ENCODE data around the gene TFEC. TPM values are rescaled to one million over a fixed set of nuclear protein-coding genes. Genes with fewer than 3 reads are reported as not detected.
"Not testable (repeated sequence)": the region's sequence is repeated elsewhere in the genome, so short reads cannot be mapped to it uniquely, and the experiment has no call there.

Gene TFEC
- total and polyA plus RNA-seq, 10 of the 15 experiments (the other 5 are each of a cell fraction or from before 2014, with no cell fraction given), result 0.18 to 5.8 (median 2.4) TPM

- in situ Hi-C loops (cut with MboI), result no loop called here
- no peak overlapping the region for H2AFZ ChIP-seq (ENCODE audit: control insufficient read depth, low read depth, low read length)
- CTCF ChIA-PET, result no interaction called here
Measured at GRCh38 chr7:116052006-116052405, 21.4 kb upstream of the TFEC start.

GRCh38 chr7:116047261-116047660 lies 16.7 kb upstream of the TFEC start:
- H3K4me3 ChIP-seq; H4K20me1 ChIP-seq (ENCODE audit: control insufficient read depth, insufficient read depth); in situ Hi-C loops (cut with MboI); H2AFZ ChIP-seq (ENCODE audit: control insufficient read depth, low read depth, low read length); H3K9me3 ChIP-seq (replicated peaks; ENCODE audit: control insufficient read depth, insufficient read depth, low read length); RAD21 ChIA-PET (ENCODE audit: unreplicated experiment); BruUV-seq (replicated peaks); H3K36me3 ChIP-seq (ENCODE audit: control insufficient read depth in 2 of 2, insufficient read depth in 2 of 2, low read length in 1 of 2); SMC1A ChIA-PET (ENCODE audit: uncharacterized antibody, unreplicated experiment); H3K4me2 ChIP-seq (ENCODE audit: control insufficient read depth, insufficient read depth); FAIRE-seq; H3K4me1 ChIP-seq (ENCODE audit: control insufficient read depth, insufficient read depth, low read length); H3K79me2 ChIP-seq (ENCODE audit: control insufficient read depth, insufficient read depth, low read length); H3K27ac ChIP-seq (ENCODE audit: control insufficient read depth, insufficient read depth); H3K27me3 ChIP-seq (replicated peaks in 1 of 2; ENCODE audit: control insufficient read depth in 2 of 2, insufficient read depth in 2 of 2, low read length in 1 of 2); intact Hi-C loops (cut with micrococcal nuclease; ENCODE audit: unreplicated experiment); H3K9ac ChIP-seq (ENCODE audit: control insufficient read depth, insufficient read depth, low read length); DNase-seq (ENCODE audit: low read depth, low spot score); ATAC-seq; CTCF ChIA-PET: not testable (repeated sequence)
- POLR2A ChIA-PET, result interaction anchor here (0.5 kb wide), 1 partner anchor 1590 kb away, joined by 3 read pairs; no protein-coding TSS in a partner anchor
- 13% methylated on average over 6 of the region's 6 CpGs for WGBS (ENCODE audit: insufficient coverage, insufficient replicate concordance, low lambda C conversion rate, missing lambda C conversion rate)

More at GRCh38 chr7:116052006-116052405, 21.4 kb upstream of the TFEC start:
- H3K27ac ChIP-seq (ENCODE audit: control insufficient read depth, insufficient read depth), result no peak overlapping the region
- no peaks in the 10 kb centered on the region; the same call in 2 of the 3 replicates for H3K9me3 ChIP-seq (replicated peaks; ENCODE audit: control insufficient read depth, insufficient read depth, low read length)
- no peaks in the 10 kb centered on the region; a peak in 1 of 4 replicates for H3K27me3 ChIP-seq (replicated peaks in 1 of 2; ENCODE audit: control insufficient read depth in 2 of 2, insufficient read depth in 2 of 2, low read length in 1 of 2)
- H3K9ac ChIP-seq (ENCODE audit: control insufficient read depth, insufficient read depth, low read length), result no peak overlapping the region
- ChIA-PET RAD21 (ENCODE audit: unreplicated experiment) (no interaction called here), SMC1A (ENCODE audit: uncharacterized antibody, unreplicated experiment) (no interaction called here), POLR2A (no interaction called here)
- no peaks in the 10 kb centered on the region for H3K4me1 ChIP-seq (ENCODE audit: control insufficient read depth, insufficient read depth, low read length)
- no TSS peak for BruUV-seq (replicated peaks)
- no peaks in the 10 kb centered on the region for H3K79me2 ChIP-seq (ENCODE audit: control insufficient read depth, insufficient read depth, low read length)
- TF ChIP-seq MYC (IDR thresholded peaks at IDR 0.05; ENCODE audit: insufficient read depth, insufficient read length, insufficient replicate concordance, low read length, severe bottlenecking), result no peak
- no peaks in the 10 kb centered on the region for H4K20me1 ChIP-seq (ENCODE audit: control insufficient read depth, insufficient read depth)
- no peak for ATAC-seq
- intact Hi-C loops (cut with micrococcal nuclease; ENCODE audit: unreplicated experiment), result no loop called here
- no peak overlapping the region for H3K4me2 ChIP-seq (ENCODE audit: control insufficient read depth, insufficient read depth)
- FAIRE-seq, result no peak
- no peaks in the 10 kb centered on the region for H3K36me3 ChIP-seq (ENCODE audit: control insufficient read depth in 2 of 2, insufficient read depth in 2 of 2, low read length in 1 of 2)
- 26% methylated on average over 2 of the region's 2 CpGs for WGBS (ENCODE audit: insufficient coverage, insufficient replicate concordance, low lambda C conversion rate, missing lambda C conversion rate)
- no peak for DNase-seq (ENCODE audit: low read depth, low spot score)
- no peak overlapping the region for H3K4me3 ChIP-seq
